Stimulated activated CD4-positive, alpha-beta T cell treated with anti-CD3 and anti-CD28 coated beads, Interleukin-2, amount 100 ng/mL, for 48 hours (primary cell): ENCODE results near the gene TMEM254.
"Not testable (repeated sequence)": the region's sequence is repeated elsewhere in the genome, so short reads cannot be mapped to it uniquely, and the experiment has no call there.

Experiments
- DNase-seq, 2 donors: peaks; one replicate each; pipeline ENCODE4 v3.0.0-alpha.2; 2020

TMEM254 gene

DNA sequence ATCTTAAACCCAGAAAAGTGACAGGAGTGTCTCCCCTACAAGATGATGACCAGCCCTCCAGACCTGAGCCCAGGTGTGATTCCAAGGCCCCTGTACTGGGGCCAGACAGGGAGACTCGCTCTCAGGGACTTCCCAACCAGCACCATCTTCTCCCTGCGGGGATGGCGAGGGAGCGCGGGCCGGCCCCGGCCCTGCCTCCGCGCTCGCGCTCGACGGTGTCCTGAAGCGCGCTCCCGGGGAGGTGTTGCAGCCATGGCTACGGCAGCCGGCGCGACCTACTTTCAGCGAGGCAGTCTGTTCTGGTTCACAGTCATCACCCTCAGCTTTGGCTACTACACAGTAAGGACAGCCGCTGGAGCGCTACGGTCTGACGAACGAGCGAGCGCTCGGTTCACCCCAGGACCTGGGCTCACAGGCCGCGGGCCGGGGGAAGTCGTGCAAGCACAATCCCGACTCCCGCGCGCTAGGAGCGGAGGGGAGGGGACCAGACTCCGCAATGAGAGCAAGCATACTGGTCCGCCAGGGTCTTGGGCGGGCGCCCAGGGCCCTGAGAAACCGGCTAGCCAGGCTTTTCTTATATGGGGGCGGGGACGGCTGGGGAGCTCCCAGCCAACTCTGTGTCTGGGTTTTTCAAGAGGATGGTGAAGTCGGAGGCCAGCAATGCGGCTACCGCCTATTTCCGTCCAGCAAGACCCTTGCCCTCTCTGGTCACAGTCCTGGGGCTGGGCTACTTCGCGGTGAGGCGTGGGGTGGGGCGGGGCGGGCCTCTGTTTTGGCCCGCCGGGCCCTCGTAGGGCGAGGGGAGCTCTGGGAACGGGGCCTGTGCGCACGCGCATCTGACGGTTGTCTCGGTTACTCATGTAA is at the start of gene TMEM254:
TSS of gene TMEM254 (plus strand) at position 218 of the 864 bp plus-strand sequence. CDS start at position 253, 35 bp downstream.
- peak; percentile 80 to 83 for DNase-seq

- not testable (repeated sequence) for DNase-seq
Observed at GRCh38 chr10:80029205-80029604, 49.3 kb upstream of the TMEM254 start.

DNA sequence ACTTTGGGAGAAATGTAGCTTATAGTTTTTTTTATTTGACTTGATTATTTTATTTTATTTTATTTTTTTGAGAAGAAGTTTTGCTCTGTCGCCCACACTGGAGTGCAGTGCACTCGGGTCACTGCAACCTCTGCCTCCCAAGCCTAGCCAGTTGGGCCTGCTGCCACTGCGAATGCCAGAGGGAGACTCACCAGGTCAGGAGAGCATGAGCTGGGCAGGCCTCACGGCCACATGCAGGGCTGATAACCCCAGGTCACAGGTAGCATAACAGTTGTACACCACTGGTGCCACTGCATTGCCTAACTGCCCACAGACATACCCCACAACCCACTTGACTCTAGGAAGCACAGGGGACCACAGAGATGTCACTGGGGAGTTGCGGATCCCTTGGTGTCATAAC is 48.6 kb upstream of the TMEM254 start:
- DNase-seq, result not testable (repeated sequence)

- DNase-seq, result no peak
Observed at GRCh38 chr10:80032503-80032902, 46.0 kb upstream of the TMEM254 start.

DNA sequence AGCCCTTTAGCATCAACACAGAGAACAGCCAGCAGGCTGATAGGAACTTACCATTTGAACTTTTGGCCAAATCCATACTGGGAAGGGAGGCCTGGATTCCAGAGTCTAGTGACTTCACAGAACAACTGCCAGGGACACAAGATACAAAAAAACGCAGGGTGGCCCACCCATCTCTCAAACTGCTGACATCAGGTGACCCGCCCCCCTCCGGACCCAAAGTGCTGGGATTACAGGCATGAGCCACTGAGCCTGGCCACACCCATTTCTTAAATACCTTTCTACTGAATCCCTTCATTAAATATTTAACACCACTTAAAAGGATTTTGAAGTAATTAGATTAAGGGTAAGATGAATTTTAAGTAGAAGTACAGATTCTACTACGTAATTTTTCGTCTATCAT is 43.7 kb upstream of the TMEM254 start:
- not testable (repeated sequence) for DNase-seq

DNA sequence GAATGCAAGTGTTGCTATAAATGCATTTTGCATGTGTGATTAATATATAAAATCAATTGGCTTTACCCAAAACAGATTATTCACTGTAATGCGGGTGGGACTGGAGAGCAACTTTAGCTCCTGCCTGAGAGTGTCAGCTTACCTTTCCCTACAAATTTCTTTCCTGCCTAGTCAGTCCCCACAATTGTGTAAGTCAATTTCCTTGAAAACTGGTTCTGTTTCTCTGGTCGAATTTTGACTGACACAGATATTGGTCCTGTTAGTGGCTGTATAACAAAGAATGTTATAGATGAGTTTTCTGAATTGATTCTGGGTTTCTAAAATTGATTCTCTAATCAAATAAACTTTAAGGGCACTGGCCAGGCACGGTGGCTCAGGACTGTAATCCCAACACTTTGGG is 43.0 kb upstream of the TMEM254 start:
- DNase-seq, result not testable (repeated sequence)

DNA sequence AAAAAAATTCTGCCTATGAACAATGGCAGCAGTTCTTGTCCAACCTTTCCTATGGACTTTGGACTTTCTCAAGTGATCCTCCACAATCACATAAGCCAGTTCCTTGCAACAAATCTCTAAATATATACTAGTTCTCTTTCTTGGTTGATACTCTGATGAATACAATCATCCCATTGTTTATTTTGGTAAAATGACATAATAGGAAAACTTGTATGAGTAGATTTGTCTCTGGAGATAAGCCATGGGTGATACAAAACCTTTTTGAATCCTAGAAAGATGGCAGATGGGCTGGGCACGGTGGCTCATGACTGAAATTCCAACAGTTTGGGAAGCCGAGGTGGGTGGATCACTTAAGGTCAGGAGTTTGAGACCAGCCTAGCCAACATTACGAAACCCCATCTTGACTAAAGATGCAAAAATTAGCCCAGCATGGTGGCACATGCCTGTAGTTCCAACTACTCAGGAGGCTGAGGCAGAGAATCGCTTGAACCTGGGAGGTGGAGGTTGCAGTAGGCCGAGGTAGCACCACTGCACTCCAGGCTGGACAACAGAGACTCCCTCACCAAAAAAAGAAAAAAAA is 41.5 kb upstream of the TMEM254 start:
- DNase-seq, result not testable (repeated sequence)

- DNase-seq, result not testable (repeated sequence)
Observed at GRCh38 chr10:80038226-80038625, 40.2 kb upstream of the TMEM254 start.

- no peak for DNase-seq
Observed at GRCh38 chr10:80041162-80041561, 37.3 kb upstream of the TMEM254 start.

GRCh38 chr10:80044935-80045334 is 33.5 kb upstream of the TMEM254 start:
- not testable (repeated sequence) for DNase-seq

- DNase-seq, result peak; percentile 75 to 77
Observed at GRCh38 chr10:80046629-80047441, 31.6 kb upstream of the TMEM254 start.

DNA sequence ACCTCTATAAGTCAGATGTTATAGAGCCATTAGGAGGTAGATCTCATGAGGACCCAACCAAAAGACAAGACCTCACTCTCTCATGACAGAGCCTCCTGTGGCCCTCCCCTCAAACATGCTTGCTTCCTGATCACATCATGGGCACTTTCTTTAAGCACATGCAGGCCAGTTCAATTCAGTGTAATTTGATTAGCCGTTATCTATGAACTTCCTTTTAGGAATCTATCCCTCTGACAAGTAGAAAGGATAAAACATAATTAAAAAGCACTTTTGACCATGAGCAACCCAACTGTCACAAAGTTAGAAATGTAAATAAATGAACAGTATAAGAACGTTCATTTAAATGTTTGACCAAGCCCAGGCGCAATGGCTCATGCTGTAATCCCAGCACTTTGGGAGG is 27.7 kb upstream of the TMEM254 start:
- no peak for DNase-seq

DNA sequence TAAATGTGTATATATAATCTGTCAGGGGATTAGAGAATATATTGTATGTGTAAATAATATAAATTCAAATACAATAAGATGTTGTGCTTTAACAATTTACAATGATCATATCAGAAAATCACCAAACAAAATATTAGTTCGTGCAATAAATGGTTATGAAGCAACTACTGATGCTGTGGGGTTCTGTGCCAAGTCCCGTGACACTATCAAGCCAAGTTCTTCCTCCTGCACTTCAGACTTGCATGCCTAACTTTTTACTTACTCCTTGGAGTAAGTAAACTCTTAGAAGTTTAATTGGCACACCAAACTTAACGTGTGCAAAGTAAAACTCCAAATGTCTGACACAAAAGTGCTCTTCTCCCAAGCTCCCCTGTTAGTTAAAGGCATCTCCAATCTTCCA is 26.5 kb upstream of the TMEM254 start:
- DNase-seq, result no peak

DNA sequence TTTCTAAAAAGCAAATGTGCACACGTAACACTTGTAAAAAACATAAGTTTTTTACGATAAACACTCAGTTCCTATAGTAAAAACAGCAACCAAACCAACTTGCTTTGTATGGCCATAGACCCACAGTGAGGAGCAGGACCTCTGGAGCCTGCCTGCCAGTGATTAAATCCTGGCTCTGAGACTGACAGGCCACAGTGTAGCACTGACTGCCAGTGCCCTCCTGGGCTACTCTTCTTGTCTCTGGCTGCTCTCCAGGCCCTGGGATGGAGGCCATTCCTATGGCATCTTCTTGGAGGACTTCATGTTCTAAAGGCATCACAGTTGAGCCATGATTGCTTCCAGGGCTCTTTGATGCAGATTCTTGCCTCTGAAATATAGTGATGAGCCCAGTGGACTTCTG is 22.7 kb upstream of the TMEM254 start:
- no peak for DNase-seq

- DNase-seq, result no peak
Observed at GRCh38 chr10:80057171-80057570, 21.3 kb upstream of the TMEM254 start.

GRCh38 chr10:80064120-80064886 is 14.2 kb upstream of the TMEM254 start:
- no peak for DNase-seq

GRCh38 chr10:80066809-80067208 is 11.7 kb upstream of the TMEM254 start:
- no peak for DNase-seq

DNA sequence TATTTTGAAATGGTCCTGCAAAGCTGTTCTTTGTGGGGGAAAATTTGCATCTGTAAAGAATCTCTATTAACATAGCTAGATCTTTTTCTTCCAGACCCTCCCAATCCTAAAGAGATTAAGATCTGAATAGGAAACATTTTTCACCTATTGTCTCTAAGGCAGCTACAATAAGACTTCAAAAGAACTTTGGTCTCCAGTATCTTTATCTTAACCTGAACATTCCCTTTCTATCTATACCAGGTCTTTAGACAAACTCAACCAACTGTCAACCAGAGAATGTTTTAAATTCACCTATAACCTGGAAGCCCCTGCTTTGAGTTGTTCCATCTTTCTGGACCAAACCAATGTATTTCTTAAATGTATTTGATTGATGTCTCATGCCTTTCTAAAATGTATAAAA is 10.6 kb upstream of the TMEM254 start:
- DNase-seq, result not testable (repeated sequence)

GRCh38 chr10:80068270-80068669 is 10.2 kb upstream of the TMEM254 start:
- no peak for DNase-seq

DNA sequence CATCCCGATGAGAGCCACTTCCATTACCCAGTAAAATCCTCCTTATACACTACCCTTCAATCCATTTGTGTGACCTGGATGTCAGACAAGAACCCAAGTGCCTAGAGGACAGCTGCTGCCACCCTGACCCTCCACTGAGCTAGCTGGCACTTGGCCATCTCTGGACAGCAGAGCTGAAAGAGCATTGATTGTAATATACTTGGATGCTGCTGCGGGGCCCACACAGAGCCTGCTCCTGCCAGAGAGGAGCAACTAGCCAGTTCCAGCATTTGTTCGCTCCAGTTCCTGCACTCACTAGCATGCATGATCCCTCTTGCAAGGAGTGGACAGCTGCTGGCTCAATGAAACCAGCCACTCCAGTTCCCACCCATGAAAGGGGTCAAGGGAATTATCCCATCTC is 8.4 kb upstream of the TMEM254 start:
- no peak for DNase-seq

DNA sequence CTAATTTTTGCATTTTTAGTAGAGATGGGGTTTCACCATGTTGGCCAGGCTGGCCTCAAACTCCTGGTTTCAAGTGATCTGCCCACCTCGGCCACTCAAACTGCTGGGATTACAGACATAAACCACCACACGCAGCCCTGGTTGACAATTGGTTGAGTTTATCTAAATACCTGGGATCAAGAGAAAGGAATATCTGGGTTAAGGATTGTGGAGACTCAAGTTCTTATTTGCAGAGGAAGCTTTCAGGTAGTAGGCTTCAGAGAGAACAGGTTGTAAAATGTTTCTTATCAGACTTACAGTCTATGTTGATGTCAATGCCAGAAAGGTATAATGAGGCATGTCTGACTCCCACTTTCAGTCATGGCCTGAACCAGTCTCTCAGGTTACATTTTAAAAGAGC is 5.9 kb upstream of the TMEM254 start:
- no peak for DNase-seq

DNA sequence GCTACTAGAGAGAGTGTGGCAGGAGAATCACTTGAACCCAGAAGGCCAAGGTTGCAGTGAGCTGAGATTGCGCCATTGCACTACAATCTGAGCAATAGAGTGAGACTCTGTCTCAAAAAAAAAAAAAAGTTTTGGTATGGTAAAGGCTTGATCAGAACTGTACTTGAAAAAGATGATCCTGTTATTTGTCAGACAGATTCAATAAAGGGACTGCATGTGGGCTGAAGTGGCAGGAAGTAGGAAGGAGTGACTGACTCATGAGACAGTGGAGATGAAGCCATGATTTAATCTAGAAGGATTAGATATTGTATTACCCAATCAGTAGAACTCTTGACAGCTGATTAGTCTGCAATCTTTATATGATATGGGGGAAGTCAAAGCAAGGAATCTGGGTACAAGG is 2.7 kb upstream of the TMEM254 start:
- no peak for DNase-seq
